Neural progenitor cell (in vitro differentiated cells): ENCODE results near the gene JDP2.

Source experiments
- CTCF ChIP-seq: fragments of 200-600 bp; sonication (generic); IDR thresholded peaks from 2 replicates; pipeline ENCODE4 v1.5.1; 2017; ENCODE audit warnings: antibody characterized with exemption, mild to moderate bottlenecking
- EZH2 ChIP-seq: fragments of 200-600 bp; sonication (generic); IDR thresholded peaks from 2 replicates; pipeline ENCODE4 v1.6.1; 2017; ENCODE audit warnings: antibody characterized with exemption, mild to moderate bottlenecking, moderate library complexity

GRCh38 chr14:75461303-75461702, 33.5 kb downstream of the JDP2 start:
- TF ChIP-seq CTCF (no peak), EZH2 (no peak)
